Measurements from ENCODE around the gene CALR3. TPM values are rescaled to one million over a fixed set of nuclear protein-coding genes. Genes with fewer than 3 reads are reported as not detected.
A peak's percentile ranks its signal among the peaks of the same experiment; 100 is the strongest.
"Not testable (repeated sequence)": the region's sequence is repeated elsewhere in the genome, so short reads cannot be mapped to it uniquely, and the experiment has no call there.

The CALR3 gene
- total and polyA plus RNA-seq, 5 donors, result not detected

DNA sequence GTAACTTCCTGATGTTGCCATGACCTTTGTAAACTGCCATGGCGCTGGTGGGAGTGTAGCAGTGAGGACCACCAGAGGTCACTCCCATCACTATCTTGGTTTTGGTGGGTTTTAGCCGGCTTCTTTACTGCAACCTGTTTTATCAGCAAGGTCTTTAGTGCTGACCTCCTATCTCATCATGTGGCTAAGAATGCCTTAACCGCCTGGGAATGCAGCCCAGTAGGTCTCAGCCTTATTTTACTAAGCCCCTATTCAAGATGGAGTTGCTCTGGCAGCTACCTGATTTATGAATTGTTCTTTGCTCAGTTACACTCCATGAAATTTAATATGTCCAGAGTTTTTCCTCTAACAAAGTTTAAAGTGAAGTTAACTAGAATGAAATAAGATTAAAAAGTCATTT lies 19.6 kb downstream of the CALR3 start:
- 39% methylated on average over 3 of the region's 3 CpGs for WGBS

DNA sequence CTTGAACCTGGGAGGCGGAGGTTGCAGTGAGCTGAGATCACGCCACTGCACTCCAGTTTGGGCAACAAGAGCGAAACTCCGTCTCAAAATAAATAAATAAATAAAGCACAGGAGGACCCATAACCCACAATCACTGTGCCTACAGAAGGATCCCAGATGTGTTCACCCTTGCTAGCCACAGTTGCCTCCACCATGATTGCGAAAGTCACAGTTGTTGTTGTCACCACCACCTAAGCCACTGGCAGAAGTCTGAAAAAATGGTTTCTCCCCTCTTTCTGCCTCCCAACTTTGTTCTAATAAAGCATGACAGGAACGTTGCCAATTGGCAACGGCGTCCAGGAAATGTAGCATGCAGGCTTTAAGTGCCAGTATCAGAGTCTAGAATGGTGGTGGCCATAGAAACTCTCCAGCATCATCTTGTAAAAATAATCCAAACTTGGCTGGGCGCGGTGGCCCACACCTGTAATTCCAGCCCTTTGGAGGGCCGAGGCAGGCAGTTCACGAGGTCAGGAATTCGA lies 22.0 kb downstream of the CALR3 start:
- intact Hi-C loops (cut with DNase I), result no loop called here
- 72% methylated on average over 13 of the region's 13 CpGs for WGBS
- no peak for DNase-seq

More for the DNA sequence above, 19.6 kb downstream of the CALR3 start:
- Histone ChIP-seq H3K27ac (ENCODE audit: low read length) (no peak overlapping the region), H3K27me3 (ENCODE audit: control insufficient read depth, insufficient read depth) (no peaks in the 10 kb centered on the region), H3K9me3 (ENCODE audit: control insufficient read depth, low read length) (no peaks in the 10 kb centered on the region), H3K4me1 (ENCODE audit: control insufficient read depth, insufficient read depth, low read length) (no peaks in the 10 kb centered on the region), H3K4me3 (ENCODE audit: low read length) (no peak overlapping the region)
- no peak for ATAC-seq
- DNase-seq, result no peak
- intact Hi-C loops (cut with DNase I), result no loop called here

GRCh38 chr19:16472992-16473391 lies 23.0 kb downstream of the CALR3 start:
- intact Hi-C loops (cut with DNase I), result no loop called here
- peaks cover 6% of the 10 kb centered on the region for H3K4me1 ChIP-seq (ENCODE audit: control insufficient read depth, insufficient read depth, low read length)
- no peak overlapping the region for H3K4me3 ChIP-seq (ENCODE audit: low read length)
- no peaks in the 10 kb centered on the region for H3K27me3 ChIP-seq (ENCODE audit: control insufficient read depth, insufficient read depth)
- ATAC-seq, result no peak
- no peak for DNase-seq
- 98% methylated on average over 2 of the region's 2 CpGs for WGBS
- no peak overlapping the region for H3K27ac ChIP-seq (ENCODE audit: low read length)
- no peaks in the 10 kb centered on the region for H3K9me3 ChIP-seq (ENCODE audit: control insufficient read depth, low read length)

More for the DNA sequence above, 22.0 kb downstream of the CALR3 start:
- no peaks in the 10 kb centered on the region for H3K9me3 ChIP-seq (ENCODE audit: control insufficient read depth, low read length)
- ATAC-seq, result no peak
- H3K27me3 ChIP-seq (ENCODE audit: control insufficient read depth, insufficient read depth), result no peaks in the 10 kb centered on the region
- no peak overlapping the region for H3K27ac ChIP-seq (ENCODE audit: low read length)
- peaks cover 6% of the 10 kb centered on the region for H3K4me1 ChIP-seq (ENCODE audit: control insufficient read depth, insufficient read depth, low read length)
- H3K4me3 ChIP-seq (ENCODE audit: low read length), result no peak overlapping the region

- WGBS, result 68% methylated on average over 2 of the region's 2 CpGs
- H3K9me3 ChIP-seq (ENCODE audit: control insufficient read depth, low read length); intact Hi-C loops (cut with DNase I); H3K4me1 ChIP-seq (ENCODE audit: control insufficient read depth, insufficient read depth, low read length); ATAC-seq; H3K27me3 ChIP-seq (ENCODE audit: control insufficient read depth, insufficient read depth); DNase-seq: not testable (repeated sequence)
- Histone ChIP-seq H3K4me3 (ENCODE audit: low read length) (peak overlapping the region; percentile 90), H3K27ac (ENCODE audit: low read length) (peak overlapping the region; percentile 77)
These were observed 23.4 kb downstream of the CALR3 start for GRCh38 chr19:16472559-16472899.

- peaks cover 11% of the 10 kb centered on the region for H3K4me1 ChIP-seq (ENCODE audit: control insufficient read depth, insufficient read depth, low read length)
- H3K4me3 ChIP-seq (ENCODE audit: low read length), result peak overlapping the region; percentile 90
- DNase-seq, result peak in 1 of 3 donors; percentile 30
- peak overlapping the region; percentile 65 for H3K27ac ChIP-seq (ENCODE audit: low read length)
- intact Hi-C loops (cut with DNase I), result no loop called here
- peak; percentile 1 to 2 for ATAC-seq
- H3K27me3 ChIP-seq (ENCODE audit: control insufficient read depth, insufficient read depth), result no peaks in the 10 kb centered on the region
- no peaks in the 10 kb centered on the region for H3K9me3 ChIP-seq (ENCODE audit: control insufficient read depth, low read length)
- WGBS, result 1% methylated on average over 67 of the region's 67 CpGs
These were observed 24.8 kb downstream of the CALR3 start for GRCh38 chr19:16470911-16471811.

DNA sequence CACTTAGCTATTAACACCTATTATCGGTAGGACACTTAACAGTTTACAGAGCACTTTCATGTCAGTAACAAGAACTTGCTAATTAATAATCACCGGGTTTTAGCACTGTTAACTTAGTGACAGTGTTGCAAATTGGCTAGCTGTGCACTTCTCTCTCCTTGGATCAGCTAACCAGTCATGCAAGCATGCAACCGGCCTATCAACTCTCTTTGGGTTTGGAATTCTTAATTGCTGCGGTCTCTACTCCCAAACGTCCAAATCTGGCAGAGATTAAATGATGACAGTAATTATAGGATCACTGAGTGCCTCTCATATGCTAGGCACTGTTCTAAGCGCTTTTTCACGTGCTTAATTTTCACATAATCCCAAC lies 25.4 kb downstream of the CALR3 start:
- DNase-seq, result no peak
- Histone ChIP-seq H3K4me1 (ENCODE audit: control insufficient read depth, insufficient read depth, low read length) (peaks cover 12% of the 10 kb centered on the region), H3K4me3 (ENCODE audit: low read length) (peak overlapping the region; percentile 90), H3K27me3 (ENCODE audit: control insufficient read depth, insufficient read depth) (no peaks in the 10 kb centered on the region), H3K9me3 (ENCODE audit: control insufficient read depth, low read length) (no peaks in the 10 kb centered on the region), H3K27ac (ENCODE audit: low read length) (peak overlapping the region; percentile 64)
- intact Hi-C loops (cut with DNase I), result no loop called here
- 18% methylated on average over 7 of the region's 7 CpGs for WGBS
- no peak for ATAC-seq

DNA sequence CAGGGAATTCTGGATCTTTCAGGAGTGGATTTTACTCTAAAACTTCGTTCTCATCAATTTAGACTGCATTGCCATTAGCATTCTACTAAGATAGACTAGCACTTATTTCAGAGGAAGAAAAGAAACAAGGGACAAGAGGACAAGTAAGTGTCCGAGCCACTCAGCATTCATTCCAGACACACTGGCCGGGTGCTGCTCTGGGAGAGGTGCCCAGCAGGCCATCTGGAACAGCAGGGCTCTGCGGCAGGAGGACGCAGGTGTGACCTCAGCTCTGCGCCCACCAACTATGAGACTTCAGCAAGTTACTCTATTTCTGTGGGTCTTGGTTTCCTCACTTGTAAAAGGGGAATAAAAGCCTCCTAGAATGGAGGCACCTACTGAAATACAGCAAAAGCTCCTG lies 28.4 kb downstream of the CALR3 start:
- peak in 2 of 3 donors; percentile 73 to 79 for DNase-seq
- Histone ChIP-seq H3K27me3 (ENCODE audit: control insufficient read depth, insufficient read depth) (no peaks in the 10 kb centered on the region), H3K27ac (ENCODE audit: low read length) (peak overlapping the region; percentile 83), H3K9me3 (ENCODE audit: control insufficient read depth, low read length) (no peaks in the 10 kb centered on the region), H3K4me1 (ENCODE audit: control insufficient read depth, insufficient read depth, low read length) (peaks cover 25% of the 10 kb centered on the region), H3K4me3 (ENCODE audit: low read length) (no peak overlapping the region)
- 53% methylated on average over 6 of the region's 6 CpGs for WGBS
- ATAC-seq, result no peak
- intact Hi-C loops (cut with DNase I), result no loop called here

DNA sequence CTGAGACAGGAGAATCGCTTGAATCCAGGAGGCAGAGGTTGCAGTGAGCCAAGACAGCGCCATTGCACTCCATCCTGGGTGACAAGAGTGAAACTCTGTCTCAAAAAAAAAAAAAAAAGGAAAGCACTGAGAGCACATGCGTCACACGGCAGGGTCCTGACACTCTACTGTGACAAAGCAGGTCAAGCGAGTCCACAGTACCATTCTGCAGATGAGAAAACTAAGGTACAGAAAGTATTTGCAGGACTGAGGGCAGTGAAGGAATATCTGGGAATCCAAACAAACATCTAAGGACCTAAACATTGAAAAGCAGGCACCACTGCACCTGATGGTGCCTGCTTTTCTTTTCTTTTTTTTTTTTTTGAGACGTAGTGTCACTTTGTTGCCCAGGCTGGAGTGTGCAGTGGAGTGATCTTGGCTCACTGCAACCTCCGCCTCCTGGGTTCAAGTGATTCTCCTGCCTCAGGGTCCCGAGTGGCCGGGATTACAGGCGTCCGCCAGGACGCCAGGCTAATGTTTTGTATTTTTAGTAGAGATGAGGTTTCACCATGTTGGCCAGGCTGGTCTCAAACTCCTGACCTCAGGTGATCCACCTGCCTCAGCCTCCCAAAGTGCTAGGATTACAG lies 29.1 kb downstream of the CALR3 start:
- intact Hi-C loops (cut with DNase I); H3K4me3 ChIP-seq (ENCODE audit: low read length); H3K27me3 ChIP-seq (ENCODE audit: control insufficient read depth, insufficient read depth); ATAC-seq; DNase-seq; H3K9me3 ChIP-seq (ENCODE audit: control insufficient read depth, low read length): not testable (repeated sequence)
- Histone ChIP-seq H3K4me1 (ENCODE audit: control insufficient read depth, insufficient read depth, low read length) (peaks cover 28% of the 10 kb centered on the region), H3K27ac (ENCODE audit: low read length) (peak overlapping the region; percentile 64)
- 76% methylated on average over 12 of the region's 12 CpGs for WGBS

DNA sequence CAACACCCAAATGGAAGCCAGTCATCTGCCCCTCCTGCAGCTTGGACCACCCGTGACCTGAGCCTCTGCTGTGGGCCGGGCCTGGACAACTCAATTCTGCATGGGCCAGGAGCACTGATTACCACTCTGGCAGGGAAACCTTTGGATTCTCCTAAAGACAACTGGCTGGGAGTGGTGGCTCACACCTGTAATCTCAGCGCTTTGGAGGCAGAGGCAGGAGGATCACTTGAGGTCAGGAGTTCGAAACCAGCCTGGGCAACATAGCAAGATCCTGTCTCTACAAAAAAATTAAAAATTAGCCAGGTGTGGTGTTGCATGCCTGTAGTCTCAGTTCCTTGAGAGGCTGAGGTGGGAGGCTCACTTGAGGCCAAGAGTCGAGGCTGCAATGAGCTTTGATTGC lies 30.7 kb downstream of the CALR3 start:
- Histone ChIP-seq H3K4me1 (ENCODE audit: control insufficient read depth, insufficient read depth, low read length) (peaks cover 29% of the 10 kb centered on the region), H3K27me3 (ENCODE audit: control insufficient read depth, insufficient read depth) (no peaks in the 10 kb centered on the region), H3K9me3 (ENCODE audit: control insufficient read depth, low read length) (no peaks in the 10 kb centered on the region), H3K27ac (ENCODE audit: low read length) (no peak overlapping the region), H3K4me3 (ENCODE audit: low read length) (no peak overlapping the region)
- DNase-seq, result no peak
- 95% methylated on average over 5 of the region's 5 CpGs for WGBS
- no peak for ATAC-seq
- intact Hi-C loops (cut with DNase I), result no loop called here

DNA sequence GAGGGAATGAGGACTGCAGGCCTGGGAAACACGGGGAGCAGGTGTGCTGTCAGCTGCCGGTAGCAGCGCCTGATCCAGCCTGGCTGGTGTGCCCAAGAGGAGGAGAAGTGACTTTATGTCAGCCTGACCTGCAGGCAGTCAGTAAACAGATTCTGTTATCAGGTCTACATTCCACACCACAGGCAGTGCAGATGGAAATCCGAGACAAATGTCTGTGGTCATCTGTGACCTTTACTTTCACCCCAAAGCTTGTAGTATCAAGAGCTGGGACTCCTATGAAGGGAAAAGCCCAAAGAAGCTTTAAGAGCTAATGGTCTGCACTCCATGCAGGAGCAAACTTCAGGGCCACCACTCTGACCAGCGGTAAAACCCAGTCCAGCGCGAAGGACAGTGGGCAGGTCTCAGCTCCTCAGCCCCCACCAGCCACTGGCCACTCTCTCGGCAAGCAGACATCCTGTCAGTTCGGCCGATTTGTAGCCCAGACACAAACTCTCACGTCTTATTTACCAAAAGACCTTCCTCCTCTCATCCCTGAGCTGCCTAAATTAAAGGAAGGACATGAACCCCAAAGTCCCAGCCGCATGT lies 31.9 kb downstream of the CALR3 start:
- H3K27ac ChIP-seq (ENCODE audit: low read length), result peak overlapping the region; percentile 69
- H3K27me3 ChIP-seq (ENCODE audit: control insufficient read depth, insufficient read depth), result no peaks in the 10 kb centered on the region
- no peaks in the 10 kb centered on the region for H3K9me3 ChIP-seq (ENCODE audit: control insufficient read depth, low read length)
- ATAC-seq, result no peak
- intact Hi-C loops (cut with DNase I), result no loop called here
- H3K4me1 ChIP-seq (ENCODE audit: control insufficient read depth, insufficient read depth, low read length), result peaks cover 31% of the 10 kb centered on the region
- H3K4me3 ChIP-seq (ENCODE audit: low read length), result no peak overlapping the region
- WGBS, result 54% methylated on average over 12 of the region's 12 CpGs
- no peak for DNase-seq

Data from right cardiac atrium (tissue), 5 donors.